ENCODE data around the gene CCDC83.
"Not testable (repeated sequence)": the region's sequence is repeated elsewhere in the genome, so short reads cannot be mapped to it uniquely, and the experiment has no call there.

CCDC83 gene

GRCh38 chr11:85840932-85841331 is 14.3 kb upstream of the CCDC83 start:
- not testable (repeated sequence) for FAIRE-seq

- FAIRE-seq, result no peak
Observed at GRCh38 chr11:85843929-85844328, 11.3 kb upstream of the CCDC83 start.

GRCh38 chr11:85844439-85845123 is 10.6 kb upstream of the CCDC83 start:
- no peak for FAIRE-seq

- no peak for FAIRE-seq
Observed at GRCh38 chr11:85845124-85845631, 10.0 kb upstream of the CCDC83 start.

GRCh38 chr11:85847436-85847835 is 7.7 kb upstream of the CCDC83 start:
- FAIRE-seq, result no peak

- no peak for FAIRE-seq
Observed at GRCh38 chr11:85848006-85848405, 7.2 kb upstream of the CCDC83 start.

GRCh38 chr11:85848556-85848955 is 6.6 kb upstream of the CCDC83 start:
- FAIRE-seq, result no peak

GRCh38 chr11:85852754-85853153 is 2.4 kb upstream of the CCDC83 start:
- not testable (repeated sequence) for FAIRE-seq

GRCh38 chr11:85853541-85853940 is 1.6 kb upstream of the CCDC83 start:
- FAIRE-seq, result not testable (repeated sequence)

GRCh38 chr11:85854212-85854556 is 999 bp upstream of the CCDC83 start:
- no peak for FAIRE-seq

- FAIRE-seq, result no peak
Observed at GRCh38 chr11:85854557-85855340, 434 bp upstream of the CCDC83 start.

- no peak for FAIRE-seq
Observed at GRCh38 chr11:85857098-85857497, 1.9 kb downstream of the CCDC83 start.

GRCh38 chr11:85859541-85859940 is 4.4 kb downstream of the CCDC83 start:
- not testable (repeated sequence) for FAIRE-seq

GRCh38 chr11:85863855-85864254 is 8.7 kb downstream of the CCDC83 start:
- no peak for FAIRE-seq

GRCh38 chr11:85866137-85866827 is 11.1 kb downstream of the CCDC83 start:
- no peak for FAIRE-seq

- FAIRE-seq, result no peak
Observed at GRCh38 chr11:85867751-85868150, 12.6 kb downstream of the CCDC83 start.

GRCh38 chr11:85869781-85870180 is 14.6 kb downstream of the CCDC83 start:
- no peak for FAIRE-seq

GRCh38 chr11:85874265-85874664 is 19.1 kb downstream of the CCDC83 start:
- no peak for FAIRE-seq

- no peak for FAIRE-seq
Observed at GRCh38 chr11:85875505-85875904, 20.3 kb downstream of the CCDC83 start.

- FAIRE-seq, result no peak
Observed at GRCh38 chr11:85884581-85885021, 29.4 kb downstream of the CCDC83 start.

- FAIRE-seq, result no peak
Observed at GRCh38 chr11:85886089-85887056, 31.2 kb downstream of the CCDC83 start.

GRCh38 chr11:85889108-85889507 is 33.9 kb downstream of the CCDC83 start:
- FAIRE-seq, result no peak

Data from islet of Langerhans (tissue), 1 donor.